Pancreas (tissue), 10 donors: ENCODE results near the gene RANBP3. TPM values are rescaled to one million over a fixed set of nuclear protein-coding genes. Genes with fewer than 3 reads are reported as not detected.
"Not testable (repeated sequence)": the region's sequence is repeated elsewhere in the genome, so short reads cannot be mapped to it uniquely, and the experiment has no call there.

Experiments used
- ATAC-seq, 4 donors: fragments of 200-7000 bp; cut with Tn5 transposase; one replicate each; pipeline versions ENCODE4 v1.8.0 to v1.9.1; 2020; ENCODE audit warnings: mild to moderate bottlenecking in 4 of 4, moderate library complexity in 4 of 4
- DNase-seq, 6 donors: peaks; one replicate each; pipeline ENCODE4 v3.0.0-alpha.2; 2020
- FAIRE-seq: peaks from 2 replicates; lab custom pipeline; 2012; peaks lifted over from hg19 to GRCh38; lab: Jason Lieb, UNC
- H3K27ac ChIP-seq, 4 donors: fragments of 200-600 bp; sonication (generic); 1 replicate in 3 of 4; 2 replicates in 1 of 4; pipeline versions ENCODE4 v1.5.0 to v1.8.0; 2020
- H3K27me3 ChIP-seq, 4 donors: fragments of 200-600 bp; one replicate each; pipeline ENCODE4 v1.8.0; 2021
- H3K36me3 ChIP-seq, 3 donors: fragments of 200-600 bp; sonication (generic) in 1 of 3; one replicate each; pipeline versions ENCODE4 v1.5.0 to v1.8.0; 2020 to 2021
- H3K4me1 ChIP-seq, 3 donors: fragments of 200-600 bp; one replicate each; pipeline ENCODE4 v1.8.0; 2021
- H3K4me3 ChIP-seq, 4 donors: fragments of 200-600 bp; sonication (generic) in 2 of 4; one replicate each; pipeline versions ENCODE4 v1.5.0 to v1.8.0; 2020 to 2021
- H3K9me3 ChIP-seq, 4 donors: fragments of 200-600 bp; one replicate each; pipeline ENCODE4 v1.8.0; 2021
- CTCF ChIP-seq, 4 donors: fragments of 200-600 bp; sonication (generic) in 3 of 4; IDR thresholded peaks; one replicate each; pipeline versions ENCODE4 v1.5.0 to v1.8.0; 2021; ENCODE audit warnings: antibody characterized with exemption in 4 of 4
- WGBS, 2 donors: extraction: QIAGEN DNeasy Blood & Tissue Kit; methylation state at CpG; one replicate each; pipeline ENCODE4 v1.1.7; 2013; 5-methylcytosine and 5-hydroxymethylcytosine counted together
- intact Hi-C, 3 donors: fragments of 100-400 bp; cut with DNase I; formaldehyde crosslinking; loops; one replicate each; pipeline versions ENCODE4 v1.11.1 to v1.14.2; 2022
- polyA plus RNA-seq, 2 donors: library from polyadenylated mRNA; stranded (reverse); fragments of 200-250 nt; gene quantifications; one replicate each; pipeline ENCODE4 v1.2.3, GENCODE V29; 2013
- total RNA-seq, 6 donors: library from RNA; stranded (reverse); fragmentation: NEBNext Ultra II Directional in 4 of 6; extraction: Animal tissue kit (Norgen Biotek cat#: 25700) in 4 of 6; gene quantifications; one replicate each; pipeline versions ENCODE4 v1.2.1 to v1.2.4, GENCODE V29; 2021 to 2023
- donor health status: healthy with polysubstance abuse.
- donor health status: DM: no; HTN: no; CAD: no; lungs with moderate emphysema.
- donor health status: DM: no; HTN: no; CAD: no.
- donor health status: control.
- donor health status: control.
- donor health status: Bipolar disorder and iron deficiency.
- donor health status: DM: yes; HTN: yes; CAD: no.
- donor health status: DM: no; HTN: no; CAD: no.
- donor health status: DM: no; HTN: no; CAD: no.
- donor health status: DM: yes; HTN: yes; CAD: no.

The RANBP3 gene
- total and polyA plus RNA-seq, 8 donors: 27.6 to 42.2 (median 34.7) TPM

DNA sequence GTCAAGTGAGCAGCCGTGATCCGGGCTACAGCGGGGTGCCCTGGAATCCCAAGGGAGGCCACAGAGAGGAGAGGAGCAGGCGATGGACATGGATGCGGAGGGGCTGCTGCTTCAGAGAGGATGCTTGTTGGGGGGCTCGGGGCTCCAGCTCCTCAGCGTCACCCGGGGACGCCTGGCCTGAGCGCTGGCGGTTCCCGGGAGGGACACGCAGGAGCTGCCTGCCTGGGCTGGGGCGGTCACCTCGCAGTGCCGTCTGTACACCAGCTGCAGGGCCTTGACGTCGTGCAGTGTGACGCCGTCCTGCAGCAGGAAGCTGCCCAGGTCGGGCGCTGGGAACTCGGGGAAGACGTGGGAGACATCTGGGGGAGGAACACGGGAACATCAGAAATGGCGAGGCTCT lies 29.9 kb upstream of the RANBP3 start:
- TF ChIP-seq CTCF (IDR thresholded peaks at IDR 0.05): no peak
- H3K4me3 ChIP-seq: no peak overlapping the region
- intact Hi-C loops: no loop called here
- no peaks in the 10 kb centered on the region for H3K9me3 ChIP-seq
- H3K36me3 ChIP-seq: no peaks in the 10 kb centered on the region
- ATAC-seq (no peak), DNase-seq (peak in 1 of 6 donors; percentile 63), FAIRE-seq (no peak)
- no peak overlapping the region for H3K27ac ChIP-seq
- H3K27me3 ChIP-seq: no peaks in the 10 kb centered on the region
- WGBS, 2 donors: 86 to 91% methylated on average over 26 of the region's 26 CpGs
- no peaks in the 10 kb centered on the region for H3K4me1 ChIP-seq

- no peaks in the 10 kb centered on the region for H3K36me3 ChIP-seq
Measured at GRCh38 chr19:6006896-6007295, 29.0 kb upstream of the RANBP3 start.

GRCh38 chr19:6006070-6006446 lies 28.1 kb upstream of the RANBP3 start:
- H3K27ac ChIP-seq, H3K4me3 ChIP-seq, H3K27me3 ChIP-seq, H3K9me3 ChIP-seq, ATAC-seq, H3K4me1 ChIP-seq, H3K36me3 ChIP-seq, FAIRE-seq, intact Hi-C loops: not testable (repeated sequence)
- 82 to 86% methylated on average over 7 of the region's 7 CpGs for WGBS, 2 donors
- peak in 1 of 6 donors; percentile 10 for DNase-seq

More at GRCh38 chr19:6006896-6007295, 29.0 kb upstream of the RANBP3 start:
- Histone ChIP-seq H3K4me3 (no peak overlapping the region), H3K27ac (no peak overlapping the region), H3K27me3 (no peaks in the 10 kb centered on the region), H3K9me3 (no peaks in the 10 kb centered on the region), H3K4me1 (no peaks in the 10 kb centered on the region)
- DNase-seq (peak in 1 of 6 donors; percentile 9), ATAC-seq (no peak), FAIRE-seq (no peak)
- intact Hi-C loops: no loop called here
- 84 to 91% methylated on average over 20 of the region's 20 CpGs for WGBS, 2 donors
- no peak for TF ChIP-seq CTCF (IDR thresholded peaks at IDR 0.05)

DNA sequence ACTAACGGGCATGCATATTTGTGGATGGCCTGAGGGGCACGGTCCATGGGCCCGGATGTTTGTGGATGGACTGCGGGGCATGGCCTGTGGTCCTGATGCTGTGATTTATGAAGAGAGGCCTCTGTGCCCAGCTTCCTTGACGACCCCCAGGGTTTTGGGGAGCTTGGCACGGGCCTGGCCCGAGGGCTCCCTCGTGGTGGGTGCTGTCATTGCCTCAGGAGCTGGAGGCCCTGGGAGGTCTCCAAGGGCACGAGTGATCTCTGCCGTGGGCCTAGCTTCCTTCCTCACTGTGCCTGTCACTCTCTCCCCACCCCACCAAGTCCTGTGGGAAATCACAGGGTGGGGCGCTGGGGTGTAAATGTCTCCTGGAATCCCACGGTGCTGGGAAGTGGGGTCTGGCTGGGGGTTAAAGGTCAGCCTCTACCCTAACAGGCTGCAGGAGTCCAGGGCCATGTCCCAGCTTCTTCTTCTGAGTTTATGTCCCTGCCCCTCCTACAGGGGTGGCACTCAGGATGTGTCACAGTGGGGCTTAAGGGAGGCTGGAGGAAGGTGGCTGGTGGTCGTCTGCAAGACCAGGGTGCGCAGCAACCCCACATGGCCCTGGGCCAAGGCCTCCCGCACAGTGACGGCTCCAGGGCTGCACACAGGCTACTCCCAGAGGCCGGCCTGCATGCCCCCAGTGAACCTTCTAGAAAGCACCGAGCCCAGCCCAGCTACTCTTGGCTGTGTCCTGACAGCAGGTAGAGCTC lies 27.6 kb upstream of the RANBP3 start:
- WGBS, 2 donors: 81 to 85% methylated on average over 18 of the region's 18 CpGs
- Histone ChIP-seq H3K27ac (no peak overlapping the region), H3K36me3 (no peaks in the 10 kb centered on the region), H3K9me3 (no peaks in the 10 kb centered on the region), H3K4me3 (no peak overlapping the region), H3K4me1 (no peaks in the 10 kb centered on the region), H3K27me3 (no peaks in the 10 kb centered on the region)
- no peak for DNase-seq
- TF ChIP-seq CTCF (IDR thresholded peaks at IDR 0.05): no peak
- intact Hi-C loops: no loop called here
- no peak for ATAC-seq
- FAIRE-seq: no peak

GRCh38 chr19:6003976-6004375 lies 26.0 kb upstream of the RANBP3 start:
- DNase-seq: no peak
- 81 to 86% methylated on average over 10 of the region's 10 CpGs for whole genome bisulfite sequencing, 2 donors
- TF ChIP-seq CTCF (IDR thresholded peaks at IDR 0.05): no peak
- H3K4me3 ChIP-seq: no peak overlapping the region
- no peaks in the 10 kb centered on the region for H3K9me3 ChIP-seq
- no peaks in the 10 kb centered on the region for H3K27me3 ChIP-seq
- no peak for FAIRE-seq
- ATAC-seq: no peak
- no peak overlapping the region for H3K27ac ChIP-seq
- intact Hi-C loops: no loop called here
- no peaks in the 10 kb centered on the region for H3K4me1 ChIP-seq
- no peaks in the 10 kb centered on the region for H3K36me3 ChIP-seq
